Type B pancreatic cell (in vitro differentiated cells): ENCODE results near the gene ADARB2. TPM values are rescaled to one million over a fixed set of nuclear protein-coding genes. Genes with fewer than 3 reads are reported as not detected.

Experiments used
- DNase-seq: peaks from one replicate; pipeline ENCODE4 v3.0.0; 2021; ENCODE audit warnings: mixed read lengths; ENCODE audit not compliant: unreplicated experiment; ENCODE audit errors: extremely low spot score
- H3K27ac Mint-ChIP-seq: 2 replicates; pipeline ENCODE4 v1.8.0; 2021; ENCODE audit warnings: mild to moderate bottlenecking, mixed read lengths
- H3K27me3 Mint-ChIP-seq: 2 replicates; pipeline ENCODE4 v1.8.0; 2021; ENCODE audit warnings: mixed read lengths
- H3K36me3 Mint-ChIP-seq: 2 replicates; pipeline ENCODE4 v1.8.0; 2021; ENCODE audit warnings: mixed read lengths
- H3K4me1 Mint-ChIP-seq: one replicate; pipeline ENCODE4 v1.8.0; 2021; ENCODE audit warnings: mixed read lengths; ENCODE audit not compliant: unreplicated experiment
- H3K4me3 Mint-ChIP-seq: 2 replicates; pipeline ENCODE4 v1.8.0; 2021; ENCODE audit warnings: mild to moderate bottlenecking, mixed read lengths
- H3K9me3 Mint-ChIP-seq: 2 replicates; pipeline ENCODE4 v1.8.0; 2021; ENCODE audit warnings: mixed read lengths
- CTCF ChIP-seq: fragments of 200-600 bp; sonication (generic); conservative IDR thresholded peaks from 2 replicates; pipeline ENCODE4 v1.5.0; 2021; ENCODE audit warnings: antibody characterized with exemption, mild to moderate bottlenecking
- total RNA-seq: library from RNA; stranded (reverse); gene quantifications from 2 replicates; pipeline ENCODE4 v1.2.1, GENCODE V29; 2021; ENCODE audit warnings: low replicate concordance

The ADARB2 gene
- total RNA-seq, 1 donor from 2014 or later: 4.9 TPM

DNA sequence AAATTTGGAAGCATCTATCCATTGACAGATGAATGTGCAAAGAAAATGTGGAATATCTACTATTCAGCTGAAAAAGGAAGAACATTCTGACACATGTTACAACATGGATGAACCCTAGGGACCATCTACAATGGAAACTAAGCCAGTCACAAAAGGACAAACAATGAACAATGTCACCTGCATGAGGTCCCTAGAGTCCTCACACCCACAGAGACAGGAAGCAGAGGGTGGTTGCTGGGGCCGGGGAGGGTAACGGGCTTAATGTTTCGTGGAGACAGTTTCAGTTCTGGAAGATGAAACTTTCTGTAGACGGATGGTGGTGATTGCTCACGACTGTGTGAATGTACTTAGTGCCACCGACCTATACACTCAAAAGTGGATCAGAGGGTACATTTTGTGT, 282.9 kb downstream of the ADARB2 start:
- Mint-ChIP-seq H3K36me3 (peaks cover 4% of the 10 kb centered on the region), H3K4me3 (no peak overlapping the region), H3K27ac (no peak overlapping the region), H3K27me3 (peaks cover 5% of the 10 kb centered on the region), H3K4me1 (no peaks in the 10 kb centered on the region), H3K9me3 (peaks cover 17% of the 10 kb centered on the region)
- TF ChIP-seq CTCF: no peak
- no peak for DNase-seq

DNA sequence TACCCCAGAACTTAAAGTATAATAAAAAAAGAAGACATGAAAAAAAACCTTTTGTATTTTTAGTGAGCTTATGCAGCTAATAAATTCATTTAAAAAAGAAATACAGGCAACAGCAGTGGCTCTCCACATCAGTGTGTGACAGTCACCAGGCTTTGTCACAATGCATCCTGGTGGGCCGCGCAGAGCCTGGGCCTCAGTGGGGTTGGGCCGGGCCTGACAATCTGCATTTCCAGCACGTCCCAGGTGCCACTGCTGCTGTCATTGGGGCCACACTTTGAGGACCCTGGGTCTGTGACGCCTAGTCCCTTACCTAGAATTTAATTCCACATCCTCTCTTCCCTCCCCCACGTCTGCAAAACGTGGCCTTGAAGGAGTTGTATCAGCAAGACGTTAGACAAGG, 284.5 kb downstream of the ADARB2 start:
- Mint-ChIP-seq H3K27ac (no peak overlapping the region), H3K4me3 (no peak overlapping the region), H3K27me3 (peaks cover 6% of the 10 kb centered on the region), H3K4me1 (peaks cover 5% of the 10 kb centered on the region), H3K9me3 (peaks cover 17% of the 10 kb centered on the region), H3K36me3 (peaks cover 4% of the 10 kb centered on the region)
- DNase-seq: no peak
- TF ChIP-seq CTCF: no peak

- peaks cover 5% of the 10 kb centered on the region for H3K4me1 Mint-ChIP-seq
- peaks cover 3% of the 10 kb centered on the region for H3K27me3 Mint-ChIP-seq
- no peak overlapping the region for H3K4me3 Mint-ChIP-seq
- H3K27ac Mint-ChIP-seq: peak overlapping the region; percentile 8
- H3K9me3 Mint-ChIP-seq: peaks cover 17% of the 10 kb centered on the region
- no peak for TF ChIP-seq CTCF
- H3K36me3 Mint-ChIP-seq: peaks cover 4% of the 10 kb centered on the region
- DNase-seq: no peak
Measured at GRCh38 chr10:1451941-1452340, 285.4 kb downstream of the ADARB2 start.

- peaks cover 3% of the 10 kb centered on the region for H3K27me3 Mint-ChIP-seq
- no peak for TF ChIP-seq CTCF
- peaks cover 5% of the 10 kb centered on the region for H3K4me1 Mint-ChIP-seq
- peaks cover 17% of the 10 kb centered on the region for H3K9me3 Mint-ChIP-seq
- H3K4me3 Mint-ChIP-seq: no peak overlapping the region
- peak overlapping the region; percentile 8 for H3K27ac Mint-ChIP-seq
- peaks cover 4% of the 10 kb centered on the region for H3K36me3 Mint-ChIP-seq
- DNase-seq: no peak
Measured at GRCh38 chr10:1451362-1451888, 285.9 kb downstream of the ADARB2 start.

DNA sequence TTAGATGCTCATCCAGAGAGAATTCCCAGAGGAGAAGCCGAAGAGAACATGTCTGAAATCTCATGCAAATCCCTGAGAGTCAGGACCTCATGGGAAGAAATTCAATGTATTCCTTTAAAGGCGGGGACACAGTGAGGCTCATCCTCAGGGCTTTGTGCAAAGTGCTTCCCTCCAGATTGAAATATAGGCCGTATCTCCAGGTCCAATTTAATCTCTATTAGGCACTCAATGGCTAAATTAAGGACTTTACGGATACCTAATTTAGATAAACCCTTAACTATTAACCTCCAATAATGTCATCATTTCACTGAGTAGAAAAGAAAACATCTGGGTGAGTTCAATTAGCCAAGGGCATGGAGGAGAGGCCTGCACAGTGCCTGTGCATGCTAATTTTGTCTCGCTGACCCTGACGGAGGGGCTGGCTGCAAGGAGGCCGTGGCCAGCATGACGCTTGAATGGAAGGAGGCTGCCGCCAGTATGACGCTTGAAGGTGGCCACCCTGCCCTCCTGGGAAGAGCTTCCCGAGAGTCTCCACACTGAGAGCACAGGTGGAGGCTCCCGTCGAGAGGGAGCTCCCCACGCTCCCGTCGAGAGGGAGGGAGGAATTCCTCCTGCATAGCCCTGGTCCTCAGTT, 287.6 kb downstream of the ADARB2 start:
- DNase-seq: no peak
- Mint-ChIP-seq H3K27ac (peak overlapping the region; percentile 93), H3K4me3 (no peak overlapping the region), H3K4me1 (peaks cover 5% of the 10 kb centered on the region), H3K27me3 (peaks cover 3% of the 10 kb centered on the region), H3K9me3 (peaks cover 11% of the 10 kb centered on the region), H3K36me3 (peaks cover 4% of the 10 kb centered on the region)
- TF ChIP-seq CTCF: no peak
